Putamen (tissue), 1 donor: ENCODE results near the gene SPATA31A5.
"Not testable (repeated sequence)": the region's sequence is repeated elsewhere in the genome, so short reads cannot be mapped to it uniquely, and the experiment has no call there.

ENCODE experiments used
- DNase-seq: peaks from one replicate; pipeline ENCODE4 v3.0.0-alpha.2; 2016; ENCODE audit warnings: low spot score

Gene SPATA31A5

GRCh38 chr9:60914107-60914506 lies at the start of gene SPATA31A5:
SPATA31A5 (plus strand) TSS chr9:60914407; CDS start chr9:60914436, 29 bp downstream.
- not testable (repeated sequence) for DNase-seq

DNA sequence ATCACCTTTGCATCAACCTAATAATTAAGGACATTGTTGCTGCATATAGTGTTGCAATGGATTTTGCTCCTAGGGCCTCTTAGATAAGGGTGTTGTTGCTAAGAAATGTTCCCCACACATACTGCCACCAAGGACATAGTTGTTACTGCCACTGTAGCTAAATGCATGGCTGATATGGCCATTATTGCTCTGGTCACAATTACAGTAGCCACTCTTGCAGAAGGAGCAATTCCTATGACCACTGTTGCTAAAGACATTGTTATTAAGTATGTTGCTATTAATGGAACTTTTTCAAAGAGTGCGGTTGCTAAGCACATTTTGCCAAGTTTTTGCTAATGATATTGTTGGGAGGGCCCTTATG lies 48.8 kb downstream of the SPATA31A5 start:
- DNase-seq: not testable (repeated sequence)

DNA sequence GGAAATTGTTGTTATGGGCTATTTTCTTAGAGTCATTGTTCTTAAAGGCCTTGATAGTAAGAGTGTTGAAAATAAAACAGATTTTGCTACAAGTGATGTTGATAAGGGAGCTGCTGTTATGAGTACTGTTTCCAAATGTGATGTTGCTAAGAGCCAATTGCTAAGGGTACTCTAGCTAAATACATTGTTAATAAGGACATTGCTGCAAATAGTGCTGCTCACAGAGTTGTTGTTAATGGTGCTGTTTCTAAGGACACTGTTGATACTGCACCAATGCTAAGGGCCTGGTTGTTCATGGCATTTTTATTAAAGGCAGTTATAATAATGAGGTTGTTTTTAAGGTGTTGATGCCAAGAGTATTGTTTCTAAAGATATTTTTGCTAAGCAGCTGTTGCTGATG lies 52.2 kb downstream of the SPATA31A5 start:
- not testable (repeated sequence) for DNase-seq
